ENCODE results near the gene SRL.

The SRL gene

DNA sequence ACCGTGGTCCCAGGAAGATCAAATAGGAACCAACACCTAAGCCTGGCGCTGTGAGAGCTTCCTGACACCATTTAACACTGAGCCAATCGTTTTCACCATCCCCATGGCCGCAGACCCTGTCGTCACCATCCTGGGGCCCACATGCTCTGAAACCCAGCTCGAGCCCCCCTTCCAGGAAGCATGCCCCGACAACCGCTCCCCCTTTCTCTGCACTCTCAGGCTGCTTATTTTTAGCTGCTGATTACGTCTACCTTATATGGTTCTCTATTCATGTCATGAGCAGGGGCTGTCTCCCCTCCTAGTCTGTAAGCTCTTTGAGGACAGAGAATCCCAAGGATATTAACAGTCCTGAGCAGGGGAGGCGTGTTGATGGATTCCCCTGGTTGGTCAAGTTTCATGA is 10.5 kb downstream of the SRL start:
- no peak for DNase-seq (ENCODE audit: extremely low read depth, low read depth)
- no peak overlapping the region for H3K4me3 ChIP-seq (replicated peaks; ENCODE audit: low read depth, low read length)
- TF ChIP-seq, protein P1, sequence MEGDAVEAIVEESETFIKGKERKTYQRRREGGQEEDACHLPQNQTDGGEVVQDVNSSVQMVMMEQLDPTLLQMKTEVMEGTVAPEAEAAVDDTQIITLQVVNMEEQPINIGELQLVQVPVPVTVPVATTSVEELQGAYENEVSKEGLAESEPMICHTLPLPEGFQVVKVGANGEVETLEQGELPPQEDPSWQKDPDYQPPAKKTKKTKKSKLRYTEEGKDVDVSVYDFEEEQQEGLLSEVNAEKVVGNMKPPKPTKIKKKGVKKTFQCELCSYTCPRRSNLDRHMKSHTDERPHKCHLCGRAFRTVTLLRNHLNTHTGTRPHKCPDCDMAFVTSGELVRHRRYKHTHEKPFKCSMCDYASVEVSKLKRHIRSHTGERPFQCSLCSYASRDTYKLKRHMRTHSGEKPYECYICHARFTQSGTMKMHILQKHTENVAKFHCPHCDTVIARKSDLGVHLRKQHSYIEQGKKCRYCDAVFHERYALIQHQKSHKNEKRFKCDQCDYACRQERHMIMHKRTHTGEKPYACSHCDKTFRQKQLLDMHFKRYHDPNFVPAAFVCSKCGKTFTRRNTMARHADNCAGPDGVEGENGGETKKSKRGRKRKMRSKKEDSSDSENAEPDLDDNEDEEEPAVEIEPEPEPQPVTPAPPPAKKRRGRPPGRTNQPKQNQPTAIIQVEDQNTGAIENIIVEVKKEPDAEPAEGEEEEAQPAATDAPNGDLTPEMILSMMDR (IDR thresholded peaks at IDR 0.05; ENCODE audit: low read depth, low read length, missing control alignments), result no peak

DNA sequence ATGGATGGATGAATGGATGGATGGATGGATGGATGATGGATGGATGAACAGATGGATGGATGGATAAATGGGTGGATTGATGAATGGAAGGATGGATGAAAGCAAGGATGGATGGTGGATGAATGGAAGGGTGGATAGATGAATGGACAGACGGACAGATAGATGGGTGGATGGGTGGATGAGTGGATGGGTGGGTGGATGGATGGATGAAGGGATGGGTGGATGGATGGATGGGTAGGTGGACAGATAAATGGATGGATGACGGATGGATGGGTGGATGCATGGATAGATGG is 14.9 kb downstream of the SRL start:
- no peak for DNase-seq (ENCODE audit: extremely low read depth, low read depth)
- TF ChIP-seq, protein P1 (IDR thresholded peaks at IDR 0.05; ENCODE audit: low read depth, low read length, missing control alignments), result no peak
- no peak overlapping the region for H3K4me3 ChIP-seq (replicated peaks; ENCODE audit: low read depth, low read length)

- TF ChIP-seq, protein P1 (IDR thresholded peaks at IDR 0.05; ENCODE audit: low read depth, low read length, missing control alignments), result no peak
- DNase-seq (ENCODE audit: extremely low read depth, low read depth), result no peak
- no peak overlapping the region for H3K4me3 ChIP-seq (replicated peaks; ENCODE audit: low read depth, low read length)
Observed at GRCh38 chr16:4226251-4227039, 15.4 kb downstream of the SRL start.

DNA sequence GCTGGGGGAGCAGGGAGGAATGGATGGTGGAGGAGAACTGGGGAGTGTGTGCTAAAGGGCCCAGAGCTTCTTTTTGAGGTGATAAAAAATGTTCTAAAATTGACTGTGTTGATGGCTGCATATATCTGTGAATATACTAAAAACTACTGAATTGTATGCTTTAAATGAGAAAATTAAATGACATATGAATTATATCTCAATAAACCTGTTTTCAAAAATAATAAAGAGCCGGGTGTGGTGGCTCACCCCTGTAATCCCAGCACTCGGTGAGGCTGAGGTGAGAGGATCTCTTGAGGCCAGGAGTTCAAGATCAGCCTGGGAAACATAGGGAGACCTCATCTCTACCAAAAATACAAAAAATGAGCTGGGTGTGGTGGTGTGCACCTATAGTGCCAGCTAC is 16.8 kb downstream of the SRL start:
- no peak for DNase-seq (ENCODE audit: extremely low read depth, low read depth)
- H3K4me3 ChIP-seq (replicated peaks; ENCODE audit: low read depth, low read length), result no peak overlapping the region

DNA sequence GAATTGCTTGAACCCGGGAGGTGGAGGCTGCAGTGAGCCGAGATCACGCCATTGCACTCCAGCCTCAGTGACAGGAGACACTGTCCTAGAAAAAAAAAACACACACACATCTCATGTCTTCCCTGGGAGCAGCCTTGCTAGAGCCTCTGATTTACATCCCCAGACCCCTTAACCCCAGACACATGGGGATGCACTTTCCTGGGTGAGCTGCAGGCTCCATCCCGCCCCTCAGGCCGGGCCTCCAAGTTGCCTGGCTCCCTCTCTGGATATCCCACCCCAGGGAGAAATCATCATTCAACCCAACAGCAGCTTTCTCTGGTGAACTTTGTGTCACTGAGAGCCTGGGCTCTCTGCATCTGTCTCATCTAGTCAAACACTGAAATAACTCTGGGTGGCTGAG is 21.5 kb downstream of the SRL start:
- TF ChIP-seq, protein P1 (IDR thresholded peaks at IDR 0.05; ENCODE audit: low read depth, low read length, missing control alignments), result no peak
- H3K4me3 ChIP-seq (replicated peaks; ENCODE audit: low read depth, low read length), result no peak overlapping the region
- no peak for DNase-seq (ENCODE audit: extremely low read depth, low read depth)

More for the DNA sequence above, 16.8 kb downstream of the SRL start:
- TF ChIP-seq, protein P1 (IDR thresholded peaks at IDR 0.05; ENCODE audit: low read depth, low read length, missing control alignments), result no peak

GRCh38 chr16:4218202-4218601 is 23.7 kb downstream of the SRL start:
- TF ChIP-seq, protein P1 (IDR thresholded peaks at IDR 0.05; ENCODE audit: low read depth, low read length, missing control alignments), result no peak
- H3K4me3 ChIP-seq (replicated peaks; ENCODE audit: low read depth, low read length), result no peak overlapping the region
- no peak for DNase-seq (ENCODE audit: extremely low read depth, low read depth)
